SKM-1 treated with dmso at 0.1 percent for 144 hours (cell line): Measurements from ENCODE around the gene POLR3B.
A peak's percentile ranks its signal among the peaks of the same experiment; 100 is the strongest.
"Not testable (repeated sequence)": the region's sequence is repeated elsewhere in the genome, so short reads cannot be mapped to it uniquely, and the experiment has no call there.

Experiments used
- DNase-seq: peaks from one replicate; lab custom pipeline; 2025; ENCODE audit not compliant: unreplicated experiment; lab: John Stamatoyannopoulos, UW

POLR3B gene

DNA sequence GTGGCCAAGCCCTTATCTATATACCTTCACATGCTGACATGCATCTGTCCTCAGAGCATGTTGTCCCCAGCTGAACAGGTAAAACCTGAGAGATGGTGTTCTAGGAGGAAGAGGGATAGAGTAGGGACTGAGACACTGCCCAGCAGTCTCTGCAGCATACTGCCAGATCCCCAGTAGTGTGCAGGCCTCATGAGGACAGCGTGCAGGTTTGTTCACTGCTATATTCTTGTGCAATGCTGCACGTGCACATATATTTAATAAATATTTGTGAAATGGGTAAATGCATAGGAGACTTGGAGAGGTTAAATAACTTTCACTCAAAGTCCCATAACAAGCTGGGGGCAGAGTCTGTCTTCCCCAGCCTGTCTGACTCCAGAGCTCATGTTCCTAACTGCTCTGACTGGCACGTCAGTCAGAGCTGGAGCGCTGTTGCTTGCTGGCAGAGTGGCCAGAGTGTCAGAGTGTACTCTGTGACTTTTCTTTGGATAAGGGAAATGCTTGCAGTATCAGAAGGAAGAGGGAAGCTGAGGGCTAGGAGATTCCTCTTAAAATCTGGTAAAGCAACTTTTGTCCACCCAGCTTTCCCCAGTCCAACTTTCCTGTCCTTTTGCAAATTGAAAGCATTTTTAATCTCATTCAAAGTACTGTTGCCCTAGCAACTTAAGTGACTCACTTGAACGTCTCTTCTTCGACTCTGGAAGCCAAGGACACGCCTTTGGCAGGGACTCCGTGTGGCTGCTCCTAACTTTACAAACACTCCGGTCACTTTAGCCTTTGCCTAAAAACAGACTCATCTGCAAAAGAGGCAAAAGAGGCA is 14.9 kb upstream of the POLR3B start:
- DNase-seq, result no peak

DNA sequence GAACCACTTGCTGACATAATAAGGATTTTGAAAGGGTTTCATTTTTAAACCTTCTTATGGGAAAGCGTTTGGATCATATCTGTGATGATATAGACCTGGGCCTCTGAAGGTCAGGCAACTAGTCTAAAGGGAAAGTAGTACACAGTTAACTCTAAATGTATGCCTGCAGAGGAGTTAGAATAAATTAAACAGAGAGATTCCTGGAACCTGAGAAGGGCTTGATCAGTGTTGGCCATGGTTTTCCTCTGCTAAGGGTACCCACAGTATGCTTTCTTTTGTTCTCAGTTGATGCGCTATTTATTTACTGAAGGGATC is 14.4 kb upstream of the POLR3B start:
- DNase-seq, result no peak

DNA sequence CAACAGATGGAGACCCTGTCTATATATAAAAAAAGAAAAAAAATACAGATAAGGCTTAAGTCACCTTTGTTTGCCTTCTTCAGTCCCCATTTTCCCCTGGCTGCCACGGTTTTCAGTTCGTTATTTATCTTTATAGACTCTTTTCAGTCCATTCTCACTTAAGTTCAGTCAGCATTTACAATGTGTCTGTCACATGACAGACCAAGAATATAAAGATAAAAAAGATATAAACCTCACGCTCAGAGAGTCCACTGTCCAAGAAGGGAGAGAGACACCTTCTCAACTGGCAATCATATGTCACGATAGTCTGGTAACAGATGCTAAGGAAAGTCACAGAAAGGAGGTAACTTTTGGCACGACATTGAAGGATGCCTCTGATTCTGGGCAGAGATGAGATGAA is 13.4 kb upstream of the POLR3B start:
- no peak for DNase-seq

DNA sequence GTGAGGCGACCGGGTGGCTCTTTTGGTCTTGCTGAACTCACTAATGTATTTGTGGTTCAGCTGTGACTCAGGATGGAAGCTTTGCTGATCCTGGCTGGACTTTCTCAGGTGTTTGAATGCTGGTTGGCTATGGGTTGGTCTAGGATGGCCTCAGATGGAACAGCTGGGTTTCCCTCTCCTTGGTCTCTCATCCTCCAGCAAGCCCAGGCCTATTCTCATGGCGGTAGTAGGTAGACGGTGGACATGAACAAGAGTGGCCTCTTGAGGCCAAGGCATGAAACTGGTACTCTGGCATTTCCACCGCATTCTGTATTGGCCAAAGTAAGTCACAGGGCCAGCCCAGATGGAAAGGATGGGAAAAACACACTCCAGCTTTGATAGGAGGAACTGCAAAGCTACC is 11.8 kb upstream of the POLR3B start:
- peak; percentile 15 for DNase-seq

DNA sequence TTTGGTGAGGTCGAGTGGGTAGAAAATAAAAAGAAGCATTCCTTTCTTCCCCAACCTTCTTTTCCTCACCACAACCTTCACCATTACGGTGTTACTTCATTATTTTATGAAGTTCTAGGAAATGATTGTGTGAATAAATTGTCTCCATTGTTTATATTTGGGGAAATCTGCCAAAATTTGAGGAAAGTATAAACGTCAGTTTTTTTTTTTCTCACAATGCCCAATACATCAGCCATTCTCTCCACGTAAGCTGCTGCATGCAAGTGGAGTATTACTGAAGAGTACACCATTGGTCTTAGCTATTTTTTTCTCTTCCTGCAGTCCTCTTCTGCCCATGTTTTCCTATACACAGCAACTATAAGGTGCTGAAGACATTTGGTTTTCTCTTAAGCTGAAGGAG is 9.1 kb upstream of the POLR3B start:
- no peak for DNase-seq

DNA sequence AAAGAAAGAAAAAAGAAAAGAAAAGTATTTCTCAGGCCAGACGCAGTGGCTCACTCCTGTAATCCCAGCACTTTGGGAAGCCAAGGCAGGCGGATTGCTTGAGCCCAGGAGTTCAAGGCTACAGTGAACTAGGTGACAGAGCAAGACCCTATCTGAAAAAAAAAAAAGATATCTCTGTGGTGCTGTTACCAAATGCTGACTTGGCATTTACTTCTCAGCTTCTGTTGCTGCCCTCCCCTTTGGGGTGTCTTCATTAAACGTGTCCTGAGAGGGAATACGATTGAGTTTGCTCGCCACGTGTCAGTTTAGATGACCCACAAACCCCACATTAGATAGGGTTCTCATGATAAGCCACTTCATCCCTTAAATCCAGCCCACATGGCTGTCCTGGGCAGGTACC is 4.4 kb upstream of the POLR3B start:
- DNase-seq, result no peak

DNA sequence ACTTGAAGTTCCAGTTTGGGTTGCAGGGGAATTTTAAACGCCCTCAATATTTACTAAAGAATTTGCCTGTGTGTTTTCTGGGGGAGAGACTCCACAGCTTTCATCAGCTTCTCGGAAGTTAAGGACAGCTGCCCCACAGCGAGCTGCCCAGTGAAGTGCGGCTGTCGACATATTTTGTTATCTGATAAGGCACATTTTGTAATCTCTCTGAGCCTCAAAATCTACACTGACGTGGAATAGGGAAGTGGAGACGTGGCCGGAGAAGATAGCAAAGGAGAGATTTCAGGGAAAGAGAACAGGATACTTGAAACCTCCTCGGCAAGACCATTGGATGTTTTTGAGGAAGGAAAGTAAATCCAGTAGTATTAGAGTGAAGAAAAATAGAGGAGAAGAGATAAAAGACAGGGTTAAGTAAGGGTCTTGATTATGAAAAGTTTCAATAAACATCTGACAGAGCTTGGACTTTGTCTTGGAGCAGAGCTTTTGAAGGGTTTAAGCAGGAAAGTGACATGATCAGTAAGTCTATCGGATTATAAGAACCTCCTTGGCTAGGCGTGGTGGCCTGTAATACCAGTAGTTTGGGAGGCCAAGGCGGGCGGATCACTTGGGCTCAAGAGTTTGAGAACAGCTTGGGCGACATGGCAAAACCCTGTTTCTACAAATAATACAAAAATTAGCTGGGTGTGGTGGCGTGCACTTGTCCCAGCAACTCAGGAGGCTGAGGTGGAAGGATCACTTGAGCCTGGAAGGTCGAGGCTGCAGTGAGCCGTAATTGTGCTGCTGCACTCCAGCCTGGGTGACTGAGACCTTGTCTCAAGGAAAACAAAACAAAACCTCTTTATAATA is 1.1 kb downstream of the POLR3B start:
- DNase-seq, result peak; percentile 57

DNA sequence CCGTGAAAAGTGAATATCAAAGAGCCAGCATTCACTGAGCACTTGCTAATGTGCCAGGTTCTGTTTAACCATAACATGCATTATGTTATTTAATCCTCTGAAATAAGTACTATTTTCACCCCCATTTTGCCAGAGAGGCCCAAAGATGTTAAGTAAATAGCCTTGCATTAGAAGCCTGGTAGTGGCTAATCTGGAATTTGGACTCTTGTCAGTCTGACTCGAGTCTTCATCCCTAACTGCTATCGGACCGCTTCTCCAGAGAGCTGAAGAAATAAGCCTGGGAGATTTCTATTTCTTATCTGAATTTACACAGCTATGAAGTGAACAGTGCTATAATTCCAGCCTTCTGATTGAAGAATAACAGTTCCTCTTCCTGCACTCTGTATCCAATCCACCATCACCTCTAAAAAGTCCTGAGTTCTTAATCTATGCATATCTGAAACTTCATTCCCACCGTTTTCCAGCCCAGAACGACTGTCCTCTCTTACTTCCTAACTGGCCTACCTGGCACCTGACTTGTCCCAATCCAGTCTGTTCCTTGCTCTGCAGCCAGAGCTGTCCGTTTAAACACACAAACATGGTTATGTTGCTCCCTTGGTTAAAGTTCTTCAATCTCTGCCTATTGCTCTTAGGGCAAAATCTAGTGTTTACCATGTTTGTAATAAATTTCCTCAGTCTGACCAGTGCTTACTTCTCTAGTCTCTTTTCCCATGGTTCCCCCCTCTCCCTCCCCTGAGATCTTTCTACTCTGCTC is 2.3 kb downstream of the POLR3B start:
- DNase-seq, result no peak

DNA sequence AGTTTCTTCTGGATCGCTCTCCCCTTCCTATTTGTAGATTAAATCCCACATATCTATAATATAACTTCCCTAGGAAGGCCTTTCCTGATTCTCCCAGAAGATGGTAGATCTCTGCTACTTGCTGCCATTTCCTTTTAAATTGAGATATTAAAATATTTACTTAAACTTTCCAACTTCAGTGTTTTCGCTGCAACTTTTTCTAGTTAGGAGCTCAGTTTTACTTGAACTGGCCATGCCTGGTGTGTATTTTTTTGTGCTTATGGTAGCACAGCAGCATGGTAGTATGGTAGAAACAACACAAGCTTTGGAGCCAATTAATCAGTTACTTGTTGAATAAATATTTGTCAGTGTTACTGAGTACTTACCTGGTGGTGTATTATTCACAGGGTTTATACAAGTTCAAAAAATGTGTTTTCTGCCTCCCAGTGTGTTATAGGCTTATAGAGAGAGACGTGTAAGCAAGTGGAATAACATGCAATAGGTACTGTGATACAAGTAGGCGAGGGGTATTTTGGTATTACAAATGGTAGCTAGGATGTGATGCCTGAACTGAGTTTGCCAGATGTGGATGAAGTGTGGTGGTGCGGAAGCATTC is 2.9 kb downstream of the POLR3B start:
- DNase-seq, result no peak

DNA sequence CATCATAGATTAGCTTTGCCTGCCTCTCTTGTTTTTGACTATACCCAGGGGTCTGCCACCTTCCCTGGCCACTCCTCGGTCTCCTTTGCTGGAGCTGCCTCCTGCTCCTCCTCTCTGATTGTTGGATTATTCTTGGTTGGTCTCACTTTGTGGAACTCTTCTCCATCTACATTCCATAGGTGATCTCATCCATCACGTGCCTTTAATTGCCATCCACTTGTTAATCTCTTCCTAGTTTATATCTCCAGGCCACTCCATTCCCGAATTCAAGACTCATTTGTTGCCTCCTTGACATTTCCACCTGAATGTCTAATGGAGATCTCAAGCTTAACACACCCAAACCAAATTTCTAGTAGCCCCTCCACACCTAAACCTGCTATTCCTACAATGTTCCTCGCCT is 5.4 kb downstream of the POLR3B start:
- no peak for DNase-seq

DNA sequence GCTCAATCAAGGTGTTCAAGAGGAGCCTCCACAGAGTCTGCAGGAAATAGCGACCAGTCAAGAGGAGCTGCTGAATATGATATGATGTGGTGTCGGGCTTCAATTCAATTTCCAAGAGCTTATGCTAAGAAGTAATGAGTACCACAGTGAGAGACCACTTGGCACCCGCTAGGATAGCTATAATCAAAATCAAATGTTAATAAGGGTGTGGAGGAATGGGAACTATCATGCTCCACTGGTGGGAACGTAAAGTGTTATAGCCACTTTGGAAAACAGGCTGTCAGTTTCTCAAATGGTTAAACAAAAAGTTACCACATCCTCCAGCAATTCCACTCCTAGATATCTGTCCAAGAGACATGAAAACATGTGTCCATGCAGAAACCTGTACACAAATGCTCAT is 6.7 kb downstream of the POLR3B start:
- no peak for DNase-seq

DNA sequence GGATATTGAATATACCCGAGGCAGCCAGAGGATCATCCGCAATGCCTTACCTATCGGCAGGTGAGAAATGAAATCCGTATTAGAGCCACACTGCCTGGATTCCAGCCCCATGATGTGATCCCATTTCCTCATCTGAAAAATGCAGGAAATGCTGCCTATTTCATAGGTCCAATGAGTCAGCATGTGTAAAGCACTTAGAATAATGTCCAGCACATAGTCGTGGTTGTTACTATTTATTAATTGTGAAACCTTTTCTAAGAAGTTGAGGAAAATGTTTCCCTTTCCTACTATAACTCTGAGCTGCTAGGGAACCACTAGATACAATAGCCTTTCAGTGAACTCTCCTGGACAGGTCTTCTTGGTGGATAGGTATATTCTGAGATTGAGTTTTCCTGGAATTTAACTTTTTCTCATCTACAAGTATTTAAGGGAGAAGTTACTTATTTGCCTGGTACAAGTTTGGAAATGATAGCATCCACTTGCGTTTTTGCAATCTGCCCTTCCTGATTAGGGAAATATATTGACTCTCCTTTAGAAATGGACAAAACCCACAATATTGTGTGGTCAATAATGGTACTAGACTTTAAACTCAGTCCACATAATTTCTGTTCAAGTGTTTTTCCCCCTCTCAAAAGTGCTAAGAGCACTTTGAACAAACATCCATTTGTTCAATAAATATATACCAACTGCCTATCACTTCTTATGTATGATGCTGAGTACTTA is 12.2 kb downstream of the POLR3B start:
- no peak for DNase-seq

DNA sequence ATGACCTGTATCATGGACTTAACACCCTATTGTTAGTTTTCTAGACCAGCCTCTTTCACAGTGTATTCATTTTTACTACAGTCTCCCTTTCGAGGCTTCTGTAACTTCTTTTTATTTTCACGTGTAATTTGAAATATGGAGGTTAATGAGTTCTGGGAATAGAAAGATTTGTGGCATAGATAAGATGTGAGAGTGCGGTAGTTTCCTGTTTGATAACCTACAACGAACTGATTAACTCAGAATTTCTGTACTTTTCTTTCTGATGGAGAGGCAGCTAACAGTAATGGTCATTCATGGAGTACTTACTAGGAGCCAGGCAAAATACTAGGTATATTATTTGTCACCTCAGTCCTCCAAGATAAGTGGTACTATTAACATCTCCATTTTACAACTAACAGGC is 21.2 kb downstream of the POLR3B start:
- DNase-seq, result no peak

DNA sequence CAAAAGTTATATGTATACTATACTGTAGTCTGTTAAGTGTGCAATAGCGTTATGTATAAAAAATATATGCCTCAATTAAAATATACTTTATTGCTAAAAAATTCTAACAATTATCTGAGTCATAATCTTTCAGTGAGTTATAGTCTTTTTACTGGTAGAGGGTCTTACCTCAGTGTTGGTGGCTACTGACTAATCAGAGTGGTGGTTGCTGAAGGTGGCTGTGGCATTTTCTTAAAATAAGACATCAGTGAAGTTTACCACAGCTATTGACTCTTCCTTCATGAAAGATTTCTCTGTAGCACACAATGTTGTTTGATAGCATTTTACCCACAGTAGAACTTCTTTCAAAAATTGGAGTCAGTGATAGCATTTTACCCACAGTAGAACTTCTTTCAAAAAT is 23.4 kb downstream of the POLR3B start:
- DNase-seq, result no peak

DNA sequence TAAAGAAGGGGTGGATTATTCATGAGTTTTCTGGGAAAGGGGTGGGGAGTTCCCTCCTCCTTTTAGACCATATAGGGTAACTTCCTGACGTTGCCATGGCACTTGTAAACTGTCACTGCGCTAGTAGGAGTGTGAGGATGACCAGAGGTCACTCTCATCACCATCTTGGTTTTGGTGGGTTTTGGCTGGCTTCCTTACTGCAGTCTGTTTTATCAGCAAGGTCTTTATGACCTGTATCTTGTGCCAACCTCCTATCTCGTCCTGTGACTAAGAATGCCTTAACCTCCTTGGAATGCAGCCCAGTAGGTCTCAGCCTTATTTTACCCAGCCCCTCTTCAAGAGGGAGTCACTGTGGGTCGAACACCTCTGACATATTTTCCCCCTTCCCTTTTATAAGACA is 24.3 kb downstream of the POLR3B start:
- DNase-seq, result not testable (repeated sequence)

DNA sequence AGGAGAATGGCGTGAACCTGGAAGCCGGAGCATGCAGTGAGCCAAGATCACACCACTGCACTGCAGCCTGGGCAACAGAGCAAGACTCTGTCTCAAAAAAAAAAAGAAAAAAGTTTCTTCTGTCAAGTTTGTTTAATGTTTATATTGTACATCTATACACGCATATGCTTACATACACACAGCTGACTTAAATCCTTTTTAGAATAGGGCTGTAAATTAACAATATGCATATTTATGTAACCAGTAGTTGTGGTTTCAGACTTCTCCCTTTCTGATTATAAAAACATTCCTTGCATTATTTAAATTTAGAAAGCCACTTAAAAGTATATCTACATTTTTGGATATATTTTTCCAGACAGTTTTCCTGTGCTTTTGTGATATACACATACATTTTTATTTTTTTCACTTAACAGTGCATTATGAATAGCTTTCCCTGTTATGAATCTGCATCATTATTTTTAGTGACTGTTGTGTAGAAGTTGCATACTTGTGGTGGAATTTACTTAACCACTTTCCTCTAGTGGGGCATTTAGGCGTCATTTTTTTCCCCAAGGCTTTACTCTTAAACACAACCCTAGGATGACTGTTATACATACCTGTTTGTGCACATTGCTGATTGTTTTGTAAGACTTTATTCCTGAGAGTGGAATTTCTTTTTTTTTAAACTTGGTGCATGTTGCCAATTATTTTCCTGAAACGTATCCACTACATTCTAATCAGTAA is 29.4 kb downstream of the POLR3B start:
- DNase-seq, result no peak

DNA sequence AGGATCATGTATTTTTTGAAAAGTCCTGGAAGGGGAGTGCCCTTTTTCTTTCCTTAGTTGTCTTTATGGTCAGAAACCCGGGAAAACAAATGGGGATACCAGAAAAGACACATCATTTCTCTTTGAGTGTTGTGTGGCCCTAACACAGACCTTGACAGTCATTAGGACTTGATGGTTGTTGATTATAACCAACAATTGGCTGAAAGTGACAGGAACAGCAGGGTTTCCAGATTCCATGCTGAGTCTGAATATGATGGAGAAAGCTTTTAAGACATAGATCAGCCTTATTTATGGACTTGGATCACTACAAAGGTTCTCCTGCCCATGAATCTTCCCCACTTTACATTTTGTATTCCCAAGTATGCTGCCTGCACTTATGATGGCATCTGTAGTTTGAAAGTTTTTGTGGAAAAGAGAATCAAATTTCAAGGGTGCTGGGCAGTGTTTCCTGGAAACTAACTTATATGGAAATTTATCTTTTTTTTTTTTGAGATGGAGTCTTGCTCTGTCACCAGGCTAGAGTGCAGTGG is 30.4 kb downstream of the POLR3B start:
- DNase-seq, result no peak

DNA sequence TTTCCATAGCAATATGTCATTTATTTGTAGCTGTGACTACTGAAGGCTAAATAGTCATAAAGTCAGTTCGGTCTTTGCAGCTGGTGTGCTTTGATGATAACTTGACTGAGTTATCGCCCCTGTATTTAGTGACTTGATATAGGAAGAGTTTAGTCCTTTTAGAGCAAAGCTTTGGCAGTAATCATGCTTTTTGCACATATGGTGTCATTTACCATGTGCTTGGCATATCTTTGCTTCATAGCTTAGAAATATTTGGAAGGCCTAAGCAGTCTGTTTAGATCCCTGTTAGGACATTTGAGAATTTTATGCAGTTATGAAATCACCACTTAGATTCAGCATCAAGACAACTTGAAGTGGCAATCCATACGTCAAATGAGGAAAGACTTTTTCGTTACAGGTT is 31.6 kb downstream of the POLR3B start:
- DNase-seq, result no peak

DNA sequence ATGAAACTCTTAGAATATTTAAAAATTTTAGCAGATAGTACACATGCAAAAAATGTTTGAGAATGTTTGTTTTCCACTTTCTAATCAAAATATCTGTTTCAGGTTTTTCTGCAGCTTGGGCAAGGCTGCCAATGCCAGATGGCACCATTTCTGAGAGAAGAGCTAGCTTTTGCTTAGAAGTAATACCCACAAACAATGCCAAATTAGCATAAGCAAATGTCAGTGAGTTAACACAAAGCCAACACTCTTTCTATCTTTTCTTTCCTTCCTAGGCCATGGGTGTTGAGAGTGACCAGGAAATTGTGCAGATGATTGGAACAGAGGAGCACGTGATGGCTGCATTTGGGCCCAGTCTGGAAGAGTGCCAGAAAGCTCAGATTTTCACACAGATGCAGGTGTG is 35.2 kb downstream of the POLR3B start:
- DNase-seq, result no peak

DNA sequence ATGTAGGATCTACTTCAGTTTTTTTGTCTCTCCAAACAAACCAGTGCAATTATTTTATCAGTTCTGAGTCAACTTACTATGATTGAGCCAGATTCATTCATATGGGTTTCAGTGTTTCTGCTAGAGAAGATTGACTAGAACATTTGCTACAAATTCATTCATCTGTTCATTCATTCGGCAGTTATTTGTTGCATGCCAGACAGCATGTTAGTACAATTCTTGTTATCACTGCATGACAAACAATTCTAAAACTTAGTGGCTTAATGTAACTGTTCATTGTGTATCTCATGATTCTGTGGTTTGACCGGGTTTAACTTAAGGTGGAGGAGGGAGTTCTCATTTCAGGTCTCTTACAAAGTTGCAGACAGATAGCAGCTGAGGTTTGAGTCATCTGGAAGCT is 52.3 kb downstream of the POLR3B start:
- DNase-seq, result no peak
